Stimulated activated CD4-positive, alpha-beta T cell treated with anti-CD3 and anti-CD28 coated beads, Interleukin-4, amount 100 ng/mL, for 4 hours (primary cell): ENCODE data around the gene CIDEB.

Experiments used
- DNase-seq, 2 experiments: peaks; one replicate each; pipeline ENCODE4 v3.0.0-alpha.2; 2020

Gene CIDEB

GRCh38 chr14:24266344-24267244, 41.2 kb downstream of the CIDEB start:
- DNase-seq: no peak

- no peak for DNase-seq
These were observed 43.5 kb downstream of the CIDEB start for GRCh38 chr14:24264298-24264697.

- DNase-seq: no peak
These were observed 43.9 kb downstream of the CIDEB start for GRCh38 chr14:24263848-24264247.

- no peak for DNase-seq
These were observed 44.7 kb downstream of the CIDEB start, which contains the start of gene TGM1 for GRCh38 chr14:24262821-24263733. TGM1 (minus strand) TSS chr14:24263177; CDS start chr14:24262352, 825 bp downstream.

GRCh38 chr14:24261969-24262327, 45.8 kb downstream of the CIDEB start:
- DNase-seq: no peak

GRCh38 chr14:24261256-24261968, 46.4 kb downstream of the CIDEB start:
- DNase-seq: no peak

- DNase-seq: no peak
These were observed 47.0 kb downstream of the CIDEB start for GRCh38 chr14:24260780-24261157.

- DNase-seq: no peak
These were observed 47.6 kb downstream of the CIDEB start for GRCh38 chr14:24260026-24260779.

- DNase-seq: no peak
These were observed 48.3 kb downstream of the CIDEB start for GRCh38 chr14:24259282-24260025.

- DNase-seq: no peak
These were observed 49.1 kb downstream of the CIDEB start for GRCh38 chr14:24258548-24259265.

GRCh38 chr14:24258119-24258518, 49.7 kb downstream of the CIDEB start:
- DNase-seq: no peak

GRCh38 chr14:24256960-24257359, 50.8 kb downstream of the CIDEB start:
- no peak for DNase-seq

GRCh38 chr14:24255931-24256711, 51.7 kb downstream of the CIDEB start:
- DNase-seq: no peak

- DNase-seq: no peak
These were observed 52.3 kb downstream of the CIDEB start for GRCh38 chr14:24255438-24255837.
